Measurements from ENCODE around the gene NT5C2. TPM values are rescaled to one million over a fixed set of nuclear protein-coding genes. Genes with fewer than 3 reads are reported as not detected.
"Not testable (repeated sequence)": the region's sequence is repeated elsewhere in the genome, so short reads cannot be mapped to it uniquely, and the experiment has no call there.

Gene NT5C2
- total RNA-seq, 2 donors from 2014 or later, result 49.1 to 58.0 TPM

GRCh38 chr10:103215601-103216000 is 22.5 kb upstream of the NT5C2 start:
- no peak overlapping the region for H3K27ac Mint-ChIP-seq
- H3K4me3 Mint-ChIP-seq, result no peak overlapping the region
- no peaks in the 10 kb centered on the region for H3K9me3 ChIP-seq (ENCODE audit: control insufficient read depth, low read length, poor library complexity, severe bottlenecking)
- peaks cover 2% of the 10 kb centered on the region for H3K36me3 Mint-ChIP-seq (ENCODE audit: low read depth)
- ATAC-seq (no peak), DNase-seq (no peak)
- no peaks in the 10 kb centered on the region for H3K4me1 Mint-ChIP-seq
- peaks cover 11% of the 10 kb centered on the region for H3K27me3 Mint-ChIP-seq

GRCh38 chr10:103210262-103210661 is 17.2 kb upstream of the NT5C2 start:
- DNase-seq; H3K4me3 Mint-ChIP-seq; H3K9me3 ChIP-seq (ENCODE audit: control insufficient read depth, low read length, poor library complexity, severe bottlenecking); H3K36me3 Mint-ChIP-seq (ENCODE audit: low read depth); H3K27ac Mint-ChIP-seq; H3K27me3 Mint-ChIP-seq; ATAC-seq; H3K4me1 Mint-ChIP-seq: not testable (repeated sequence)

GRCh38 chr10:103207643-103208042 is 14.6 kb upstream of the NT5C2 start:
- H3K4me3 Mint-ChIP-seq; ATAC-seq; H3K27me3 Mint-ChIP-seq; DNase-seq; H3K27ac Mint-ChIP-seq; H3K4me1 Mint-ChIP-seq; H3K36me3 Mint-ChIP-seq (ENCODE audit: low read depth); H3K9me3 ChIP-seq (ENCODE audit: control insufficient read depth, low read length, poor library complexity, severe bottlenecking): not testable (repeated sequence)

GRCh38 chr10:103207141-103207540 is 14.1 kb upstream of the NT5C2 start:
- Mint-ChIP-seq H3K27me3 (no peaks in the 10 kb centered on the region), H3K27ac (no peak overlapping the region), H3K36me3 (ENCODE audit: low read depth) (no peaks in the 10 kb centered on the region), H3K4me1 (no peaks in the 10 kb centered on the region), H3K4me3 (no peak overlapping the region)
- peaks cover 2% of the 10 kb centered on the region for H3K9me3 ChIP-seq (ENCODE audit: control insufficient read depth, low read length, poor library complexity, severe bottlenecking)
- no peak for ATAC-seq
- no peak for DNase-seq

- H3K9me3 ChIP-seq (ENCODE audit: control insufficient read depth, low read length, poor library complexity, severe bottlenecking); H3K4me3 Mint-ChIP-seq; DNase-seq; H3K4me1 Mint-ChIP-seq; ATAC-seq; H3K27me3 Mint-ChIP-seq; H3K27ac Mint-ChIP-seq; H3K36me3 Mint-ChIP-seq (ENCODE audit: low read depth): not testable (repeated sequence)
Measured at GRCh38 chr10:103206715-103207114, 13.6 kb upstream of the NT5C2 start.

GRCh38 chr10:103205401-103205800 is 12.3 kb upstream of the NT5C2 start:
- H3K27me3 Mint-ChIP-seq; H3K4me3 Mint-ChIP-seq; ATAC-seq; DNase-seq; H3K27ac Mint-ChIP-seq; H3K9me3 ChIP-seq (ENCODE audit: control insufficient read depth, low read length, poor library complexity, severe bottlenecking); H3K36me3 Mint-ChIP-seq (ENCODE audit: low read depth); H3K4me1 Mint-ChIP-seq: not testable (repeated sequence)

- DNase-seq (no peak), ATAC-seq (no peak)
- peaks cover 2% of the 10 kb centered on the region for H3K9me3 ChIP-seq (ENCODE audit: control insufficient read depth, low read length, poor library complexity, severe bottlenecking)
- Mint-ChIP-seq H3K27ac (no peak overlapping the region), H3K4me1 (no peaks in the 10 kb centered on the region), H3K27me3 (no peaks in the 10 kb centered on the region), H3K36me3 (ENCODE audit: low read depth) (no peaks in the 10 kb centered on the region), H3K4me3 (no peak overlapping the region)
Measured at GRCh38 chr10:103204353-103205255, 11.5 kb upstream of the NT5C2 start.

- no peak overlapping the region for H3K27ac Mint-ChIP-seq
- H3K36me3 Mint-ChIP-seq (ENCODE audit: low read depth), result no peaks in the 10 kb centered on the region
- no peaks in the 10 kb centered on the region for H3K4me1 Mint-ChIP-seq
- DNase-seq, result no peak
- ATAC-seq, result no peak
- no peak overlapping the region for H3K4me3 Mint-ChIP-seq
- H3K27me3 Mint-ChIP-seq, result no peaks in the 10 kb centered on the region
- H3K9me3 ChIP-seq (ENCODE audit: control insufficient read depth, low read length, poor library complexity, severe bottlenecking), result peaks cover 2% of the 10 kb centered on the region
Measured at GRCh38 chr10:103203466-103203865, 10.4 kb upstream of the NT5C2 start.

- ATAC-seq, result no peak
- DNase-seq, result no peak
- H3K4me1 Mint-ChIP-seq, result peaks cover 2% of the 10 kb centered on the region
Measured at GRCh38 chr10:103202319-103202718, 9.2 kb upstream of the NT5C2 start.

GRCh38 chr10:103199488-103199887 is 6.4 kb upstream of the NT5C2 start:
- Mint-ChIP-seq H3K36me3 (ENCODE audit: low read depth) (no peaks in the 10 kb centered on the region), H3K27me3 (no peaks in the 10 kb centered on the region), H3K27ac (no peak overlapping the region), H3K4me3 (no peak overlapping the region), H3K4me1 (peaks cover 3% of the 10 kb centered on the region)
- DNase-seq, result no peak
- no peak for ATAC-seq
- H3K9me3 ChIP-seq (ENCODE audit: control insufficient read depth, low read length, poor library complexity, severe bottlenecking), result no peaks in the 10 kb centered on the region

More at GRCh38 chr10:103202319-103202718, 9.2 kb upstream of the NT5C2 start:
- no peak overlapping the region for H3K27ac Mint-ChIP-seq
- H3K27me3 Mint-ChIP-seq, result no peaks in the 10 kb centered on the region
- no peaks in the 10 kb centered on the region for H3K36me3 Mint-ChIP-seq (ENCODE audit: low read depth)
- peaks cover 2% of the 10 kb centered on the region for H3K9me3 ChIP-seq (ENCODE audit: control insufficient read depth, low read length, poor library complexity, severe bottlenecking)
- H3K4me3 Mint-ChIP-seq, result no peak overlapping the region

- H3K4me1 Mint-ChIP-seq, result peaks cover 3% of the 10 kb centered on the region
- no peaks in the 10 kb centered on the region for H3K36me3 Mint-ChIP-seq (ENCODE audit: low read depth)
- DNase-seq, result no peak
- H3K27me3 Mint-ChIP-seq, result no peaks in the 10 kb centered on the region
- no peak overlapping the region for H3K4me3 Mint-ChIP-seq
- H3K9me3 ChIP-seq (ENCODE audit: control insufficient read depth, low read length, poor library complexity, severe bottlenecking), result no peaks in the 10 kb centered on the region
- no peak overlapping the region for H3K27ac Mint-ChIP-seq
- no peak for ATAC-seq
Measured at GRCh38 chr10:103198648-103199047, 5.6 kb upstream of the NT5C2 start.

- H3K4me1 Mint-ChIP-seq, result peaks cover 6% of the 10 kb centered on the region
Measured at GRCh38 chr10:103197903-103198302, 4.8 kb upstream of the NT5C2 start.

GRCh38 chr10:103197174-103197573 is 4.1 kb upstream of the NT5C2 start:
- H3K27ac Mint-ChIP-seq, result no peak overlapping the region
- H3K27me3 Mint-ChIP-seq, result no peaks in the 10 kb centered on the region
- H3K4me1 Mint-ChIP-seq, result peaks cover 9% of the 10 kb centered on the region
- H3K9me3 ChIP-seq (ENCODE audit: control insufficient read depth, low read length, poor library complexity, severe bottlenecking), result no peaks in the 10 kb centered on the region
- ATAC-seq (no peak), DNase-seq (no peak)
- H3K36me3 Mint-ChIP-seq (ENCODE audit: low read depth), result peaks cover 5% of the 10 kb centered on the region
- no peak overlapping the region for H3K4me3 Mint-ChIP-seq

More at GRCh38 chr10:103197903-103198302, 4.8 kb upstream of the NT5C2 start:
- H3K4me3 Mint-ChIP-seq, result no peak overlapping the region
- DNase-seq (no peak), ATAC-seq (no peak)
- H3K27ac Mint-ChIP-seq, result no peak overlapping the region
- no peaks in the 10 kb centered on the region for H3K27me3 Mint-ChIP-seq
- H3K9me3 ChIP-seq (ENCODE audit: control insufficient read depth, low read length, poor library complexity, severe bottlenecking), result no peaks in the 10 kb centered on the region
- H3K36me3 Mint-ChIP-seq (ENCODE audit: low read depth), result peaks cover 2% of the 10 kb centered on the region

GRCh38 chr10:103196516-103196915 is 3.4 kb upstream of the NT5C2 start:
- no peaks in the 10 kb centered on the region for H3K27me3 Mint-ChIP-seq
- no peak overlapping the region for H3K4me3 Mint-ChIP-seq
- DNase-seq, result no peak
- ATAC-seq, result no peak
- H3K36me3 Mint-ChIP-seq (ENCODE audit: low read depth), result peaks cover 5% of the 10 kb centered on the region
- peaks cover 13% of the 10 kb centered on the region for H3K4me1 Mint-ChIP-seq
- no peak overlapping the region for H3K27ac Mint-ChIP-seq
- H3K9me3 ChIP-seq (ENCODE audit: control insufficient read depth, low read length, poor library complexity, severe bottlenecking), result no peaks in the 10 kb centered on the region
